Mesendoderm (in vitro differentiated cells): Measurements from ENCODE around the gene BACH2.

Experiments
- DNase-seq: peaks from one replicate; pipeline ENCODE4 v3.0.0; 2013
- H2AK5ac ChIP-seq: 2 replicates; pipeline ENCODE4 v1.6.1; 2013; ENCODE audit warnings: low read length, inconsistent platforms
- H2BK120ac ChIP-seq: 2 replicates; pipeline ENCODE4 v1.6.1; 2013; ENCODE audit warnings: low read depth, mild to moderate bottlenecking, low read length, moderate library complexity, mixed read lengths
- H2BK15ac ChIP-seq: replicated peaks from 2 replicates; pipeline ENCODE4 v1.6.1; 2013; ENCODE audit warnings: low read depth, mild to moderate bottlenecking, moderate library complexity
- H2BK5ac ChIP-seq: 2 replicates; pipeline ENCODE4 v1.6.1; 2013; ENCODE audit warnings: low read length, inconsistent platforms
- H3K18ac ChIP-seq: 2 replicates; pipeline ENCODE4 v1.6.1; 2013; ENCODE audit warnings: mild to moderate bottlenecking, low read length, mixed read lengths
- H3K23ac ChIP-seq: one replicate; pipeline ENCODE4 v1.6.1; 2013; ENCODE audit warnings: low read length
- H3K27ac ChIP-seq: 2 replicates; pipeline ENCODE4 v1.5.1; 2013; ENCODE audit warnings: low read depth, mild to moderate bottlenecking, inconsistent platforms, low read length, moderate library complexity
- H3K27me3 ChIP-seq: 2 replicates; pipeline ENCODE4 v1.6.1; 2013; ENCODE audit warnings: low read length, control low read depth, mild to moderate bottlenecking, inconsistent platforms; ENCODE audit not compliant: insufficient read depth, poor library complexity
- H3K36me3 ChIP-seq: 2 replicates; pipeline ENCODE4 v1.6.1; 2013; ENCODE audit warnings: low read length, inconsistent platforms; ENCODE audit not compliant: control insufficient read depth, insufficient read depth
- H3K4ac ChIP-seq: one replicate; pipeline ENCODE4 v1.6.1; 2013; ENCODE audit warnings: low read depth, mild to moderate bottlenecking, low read length, moderate library complexity
- H3K4me1 ChIP-seq: 2 replicates; pipeline ENCODE4 v1.6.1; 2013; ENCODE audit warnings: low read depth, low read length, inconsistent platforms; ENCODE audit not compliant: control insufficient read depth
- H3K4me2 ChIP-seq: 2 replicates; pipeline ENCODE4 v1.6.1; 2013; ENCODE audit warnings: low read length
- H3K4me3 ChIP-seq: 2 replicates; pipeline ENCODE4 v1.5.1; 2013; ENCODE audit warnings: mild to moderate bottlenecking, low read length
- H3K56ac ChIP-seq: one replicate; pipeline ENCODE4 v1.6.1; 2013; ENCODE audit warnings: low read length
- H3K79me1 ChIP-seq: 2 replicates; pipeline ENCODE4 v1.6.1; 2013; ENCODE audit warnings: low read length, inconsistent platforms
- H3K79me2 ChIP-seq: 2 replicates; pipeline ENCODE4 v1.6.1; 2013; ENCODE audit warnings: mild to moderate bottlenecking, low read length; ENCODE audit not compliant: control insufficient read depth, insufficient read depth
- H3K9ac ChIP-seq: 2 replicates; pipeline ENCODE4 v1.6.1; 2013; ENCODE audit warnings: low read length, inconsistent platforms
- H4K5ac ChIP-seq: one replicate; pipeline ENCODE4 v1.6.1; 2013; ENCODE audit warnings: low read length
- H4K8ac ChIP-seq: one replicate; pipeline ENCODE4 v1.6.1; 2013; ENCODE audit warnings: low read depth, mild to moderate bottlenecking, control low read depth, low read length, moderate library complexity
- WGBS: extraction: QIAGEN DNeasy Blood & Tissue Kit; methylation state at CpG from one replicate; pipeline ENCODE4 v1.1.7; 2013; ENCODE audit warnings: low lambda C conversion rate, missing lambda C conversion rate; ENCODE audit not compliant: insufficient coverage; ENCODE audit errors: extremely low coverage; 5-methylcytosine and 5-hydroxymethylcytosine counted together

BACH2 gene

DNA sequence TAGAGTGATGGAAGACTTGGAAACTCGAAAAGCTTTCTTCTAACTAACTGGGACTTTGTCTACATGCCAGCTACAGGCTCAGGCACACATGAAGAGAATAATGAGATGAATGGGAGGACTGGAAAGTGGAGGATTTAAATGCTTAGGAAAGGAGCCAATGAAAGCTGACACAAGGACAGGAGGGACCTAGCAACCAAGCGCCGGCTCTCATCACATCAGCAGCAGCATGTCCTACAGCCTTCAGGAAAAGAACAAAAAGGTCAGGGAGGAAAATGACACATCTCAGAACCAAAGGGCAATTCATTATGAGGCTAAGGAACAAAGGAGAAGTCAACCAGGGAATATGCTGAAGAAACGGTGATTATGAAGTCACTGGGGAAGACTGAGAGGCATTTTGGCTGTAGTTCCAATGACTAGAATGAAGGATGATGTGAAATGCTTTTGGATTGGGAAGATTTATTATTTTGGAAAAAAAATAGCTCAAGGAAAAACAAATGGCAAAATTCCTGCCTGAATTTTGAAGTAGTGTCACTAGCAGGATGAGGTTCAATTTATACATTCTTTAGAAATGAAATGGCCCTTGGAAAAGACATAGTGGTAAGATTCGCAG is 5.7 kb downstream of the BACH2 start:
- peaks cover 10% of the 10 kb centered on the region for H3K27me3 ChIP-seq
- H2AK5ac ChIP-seq: no peak overlapping the region
- H3K23ac ChIP-seq: no peak overlapping the region
- H3K4me3 ChIP-seq: no peak overlapping the region
- no peak overlapping the region for H4K5ac ChIP-seq
- H3K56ac ChIP-seq: no peak overlapping the region
- no peak overlapping the region for H3K4me2 ChIP-seq
- H2BK15ac ChIP-seq: no peak overlapping the region
- H3K79me2 ChIP-seq: no peaks in the 10 kb centered on the region
- H3K4me1 ChIP-seq: no peaks in the 10 kb centered on the region
- H3K36me3 ChIP-seq: no peaks in the 10 kb centered on the region
- no peak overlapping the region for H3K4ac ChIP-seq
- no peak for DNase-seq
- no peaks in the 10 kb centered on the region for H3K79me1 ChIP-seq
- no peak overlapping the region for H3K18ac ChIP-seq
- H3K9ac ChIP-seq: no peak overlapping the region
- H3K27ac ChIP-seq: no peak overlapping the region
- no peak overlapping the region for H2BK120ac ChIP-seq
- no CpG with 5 or more reads among the region's 5 CpGs for WGBS
- H4K8ac ChIP-seq: no peak overlapping the region
- no peak overlapping the region for H2BK5ac ChIP-seq

- Histone ChIP-seq H3K18ac (no peak overlapping the region), H3K27ac (no peak overlapping the region), H3K4me3 (no peak overlapping the region), H3K79me1 (no peaks in the 10 kb centered on the region), H3K79me2 (no peaks in the 10 kb centered on the region), H4K5ac (no peak overlapping the region), H2BK5ac (no peak overlapping the region), H3K4me1 (no peaks in the 10 kb centered on the region), H2AK5ac (no peak overlapping the region), H3K56ac (no peak overlapping the region), H3K4me2 (no peak overlapping the region), H3K27me3 (peaks cover 10% of the 10 kb centered on the region), H2BK15ac (no peak overlapping the region), H3K23ac (no peak overlapping the region), H2BK120ac (no peak overlapping the region), H4K8ac (no peak overlapping the region), H3K9ac (no peak overlapping the region), H3K36me3 (no peaks in the 10 kb centered on the region), H3K4ac (no peak overlapping the region)
- no peak for DNase-seq
- no CpG with 5 or more reads among the region's 1 CpG for WGBS
These were observed 6.7 kb downstream of the BACH2 start for GRCh38 chr6:90289902-90290301.

- H3K4me1 ChIP-seq: no peaks in the 10 kb centered on the region
- WGBS: no CpG with 5 or more reads among the region's 1 CpG
- H3K4me3 ChIP-seq: no peak overlapping the region
These were observed 8.2 kb downstream of the BACH2 start for GRCh38 chr6:90288404-90288803.

GRCh38 chr6:90286884-90287488 is 9.7 kb downstream of the BACH2 start:
- Histone ChIP-seq H3K4ac (no peak overlapping the region), H2BK120ac (no peak overlapping the region), H3K4me1 (no peaks in the 10 kb centered on the region), H3K4me3 (no peak overlapping the region), H3K4me2 (no peak overlapping the region), H2BK5ac (no peak overlapping the region), H3K79me2 (no peaks in the 10 kb centered on the region), H3K9ac (no peak overlapping the region), H2AK5ac (no peak overlapping the region), H3K27me3 (no peaks in the 10 kb centered on the region), H3K23ac (no peak overlapping the region), H3K18ac (no peak overlapping the region), H4K5ac (no peak overlapping the region), H2BK15ac (no peak overlapping the region), H3K27ac (no peak overlapping the region), H3K56ac (no peak overlapping the region), H3K36me3 (no peaks in the 10 kb centered on the region), H4K8ac (no peak overlapping the region), H3K79me1 (no peaks in the 10 kb centered on the region)
- peak; percentile 94 for DNase-seq
- WGBS: no CpG with 5 or more reads among the region's 4 CpGs

More at GRCh38 chr6:90288404-90288803, 8.2 kb downstream of the BACH2 start:
- H3K4me2 ChIP-seq: no peak overlapping the region
- H3K4ac ChIP-seq: no peak overlapping the region
- H3K23ac ChIP-seq: no peak overlapping the region
- DNase-seq: peak; percentile 85
- no peak overlapping the region for H3K18ac ChIP-seq
- no peaks in the 10 kb centered on the region for H3K79me1 ChIP-seq
- H3K56ac ChIP-seq: no peak overlapping the region
- no peak overlapping the region for H2BK5ac ChIP-seq
- no peaks in the 10 kb centered on the region for H3K36me3 ChIP-seq
- H3K9ac ChIP-seq: no peak overlapping the region
- no peak overlapping the region for H4K8ac ChIP-seq
- H3K79me2 ChIP-seq: no peaks in the 10 kb centered on the region
- H2AK5ac ChIP-seq: no peak overlapping the region
- no peak overlapping the region for H3K27ac ChIP-seq
- no peak overlapping the region for H2BK15ac ChIP-seq
- H2BK120ac ChIP-seq: no peak overlapping the region
- H3K27me3 ChIP-seq: no peaks in the 10 kb centered on the region
- H4K5ac ChIP-seq: no peak overlapping the region

- H3K4me1 ChIP-seq: no peaks in the 10 kb centered on the region
- no peaks in the 10 kb centered on the region for H3K36me3 ChIP-seq
- H3K4me3 ChIP-seq: no peak overlapping the region
- no peak overlapping the region for H3K4me2 ChIP-seq
- WGBS: no CpG with 5 or more reads among the region's 9 CpGs
- peak; percentile 93 for DNase-seq
- H3K4ac ChIP-seq: no peak overlapping the region
- H2AK5ac ChIP-seq: no peak overlapping the region
- H3K79me1 ChIP-seq: no peaks in the 10 kb centered on the region
- H3K9ac ChIP-seq: no peak overlapping the region
- H2BK5ac ChIP-seq: no peak overlapping the region
- peak overlapping the region; percentile 27 for H3K56ac ChIP-seq
- H3K27ac ChIP-seq: no peak overlapping the region
- H4K8ac ChIP-seq: no peak overlapping the region
- no peaks in the 10 kb centered on the region for H3K79me2 ChIP-seq
- H2BK120ac ChIP-seq: no peak overlapping the region
- H3K23ac ChIP-seq: no peak overlapping the region
- no peak overlapping the region for H4K5ac ChIP-seq
- no peak overlapping the region for H3K18ac ChIP-seq
- H3K27me3 ChIP-seq: no peaks in the 10 kb centered on the region
- H2BK15ac ChIP-seq: no peak overlapping the region
These were observed 10.8 kb downstream of the BACH2 start for GRCh38 chr6:90285611-90286381.
